ENCODE results near the gene KRTAP5-8. TPM values are rescaled to one million over a fixed set of nuclear protein-coding genes. Genes with fewer than 3 reads are reported as not detected.
"Not testable (repeated sequence)": the region's sequence is repeated elsewhere in the genome, so short reads cannot be mapped to it uniquely, and the experiment has no call there.

Gene KRTAP5-8
- total and polyA plus RNA-seq, 2 experiments from 2014 or later: not detected

DNA sequence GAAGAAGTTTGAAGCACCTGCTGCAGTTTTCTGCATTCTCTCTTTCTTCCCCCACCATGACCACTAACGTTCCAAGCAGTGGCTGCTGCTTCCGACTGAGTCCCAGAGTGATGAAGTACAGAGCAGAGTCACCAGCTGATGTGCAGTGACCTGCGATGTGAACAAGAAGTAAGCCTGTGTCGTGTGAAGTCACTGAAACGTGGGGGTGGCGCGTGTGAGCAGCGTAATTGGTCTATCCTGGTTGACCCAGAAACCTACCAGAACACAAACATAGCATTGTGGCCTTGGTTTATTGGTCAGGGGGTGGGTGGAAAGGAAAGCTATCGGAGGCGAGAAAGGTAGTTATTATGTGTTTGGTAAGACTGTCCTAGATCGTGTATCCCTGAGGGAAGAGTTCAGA lies 7.2 kb upstream of the KRTAP5-8 start (continued):
- TF ChIP-seq, protein P1, sequence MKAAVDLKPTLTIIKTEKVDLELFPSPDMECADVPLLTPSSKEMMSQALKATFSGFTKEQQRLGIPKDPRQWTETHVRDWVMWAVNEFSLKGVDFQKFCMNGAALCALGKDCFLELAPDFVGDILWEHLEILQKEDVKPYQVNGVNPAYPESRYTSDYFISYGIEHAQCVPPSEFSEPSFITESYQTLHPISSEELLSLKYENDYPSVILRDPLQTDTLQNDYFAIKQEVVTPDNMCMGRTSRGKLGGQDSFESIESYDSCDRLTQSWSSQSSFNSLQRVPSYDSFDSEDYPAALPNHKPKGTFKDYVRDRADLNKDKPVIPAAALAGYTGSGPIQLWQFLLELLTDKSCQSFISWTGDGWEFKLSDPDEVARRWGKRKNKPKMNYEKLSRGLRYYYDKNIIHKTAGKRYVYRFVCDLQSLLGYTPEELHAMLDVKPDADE (IDR thresholded peaks at IDR 0.05): no peak
- TF ChIP-seq CREB1 (CRISPR knock-in tag; IDR thresholded peaks at IDR 0.05; ENCODE audit: low read depth) (no peak), STAT1 (IDR thresholded peaks at IDR 0.05; ENCODE audit: unreplicated experiment) (no peak)

DNA sequence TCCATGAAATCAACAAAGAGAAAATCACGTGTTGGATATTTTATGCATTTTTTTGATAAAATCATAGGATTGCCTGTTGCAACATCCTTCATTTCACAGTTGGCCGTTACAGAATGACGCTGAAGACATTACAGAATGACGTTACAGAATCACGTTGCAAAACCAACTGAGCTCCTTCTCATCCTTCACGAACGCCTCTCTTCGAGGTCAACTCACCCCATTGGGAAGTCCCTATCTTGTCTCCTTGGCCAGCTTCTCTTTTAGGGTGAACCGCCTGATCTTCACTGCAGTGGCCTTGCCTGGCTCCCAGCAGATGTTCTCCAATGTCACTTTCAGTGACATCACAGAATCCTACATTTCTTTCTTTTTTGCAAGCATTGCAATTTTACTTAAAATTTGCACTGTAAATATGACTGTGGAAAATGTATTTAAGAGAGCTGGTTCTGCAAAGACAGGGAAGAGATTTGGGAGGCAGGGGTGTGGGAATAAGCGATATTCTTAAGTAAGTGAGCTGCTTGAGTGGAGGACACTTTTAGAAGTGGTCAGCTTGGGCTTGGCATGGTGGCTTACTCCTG lies 5.7 kb upstream of the KRTAP5-8 start:
- Mint-ChIP-seq H3K4me1 (no peaks in the 10 kb centered on the region), H3K27ac (no peak overlapping the region), H3K4me3 (no peak overlapping the region), H3K27me3 (ENCODE audit: insufficient read depth, low read depth, poor library complexity) (peaks cover 2% of the 10 kb centered on the region), H3K9me3 (no peaks in the 10 kb centered on the region), H3K36me3 (ENCODE audit: low read depth) (no peaks in the 10 kb centered on the region)
- Histone ChIP-seq H3K36me3 (ENCODE audit: insufficient read depth) (no peaks in the 10 kb centered on the region), H3K4me1 (ENCODE audit: insufficient read depth) (no peaks in the 10 kb centered on the region), H2AFZ (no peak overlapping the region), H3K4me3 (no peak overlapping the region), H4K20me1 (replicated peaks; ENCODE audit: insufficient read depth) (no peaks in the 10 kb centered on the region; the same call in 1 of the 2 replicates), H3K79me2 (replicated peaks; ENCODE audit: insufficient read depth) (no peaks in the 10 kb centered on the region), H3K27me3 (ENCODE audit: insufficient read depth) (no peaks in the 10 kb centered on the region), H3F3A (replicated peaks; ENCODE audit: low read depth) (no peaks in the 10 kb centered on the region), H3K9me2 (ENCODE audit: insufficient read depth) (no peaks in the 10 kb centered on the region), H3K4me2 (no peak overlapping the region), H3K27ac (ENCODE audit: low read depth) (no peak overlapping the region)
- DNase-seq (ENCODE audit: low spot score): no peak
- ATAC-seq: no peak
- TF ChIP-seq EZH2 (IDR thresholded peaks at IDR 0.05; ENCODE audit: low read depth, unreplicated experiment) (no peak), ZNF114 (CRISPR knock-in tag; IDR thresholded peaks at IDR 0.05) (no peak), JUNB (IDR thresholded peaks at IDR 0.05; ENCODE audit: unreplicated experiment) (no peak), EZH2phosphoT487 (IDR thresholded peaks at IDR 0.05; ENCODE audit: unreplicated experiment) (no peak), NANOG (IDR thresholded peaks at IDR 0.05; ENCODE audit: borderline replicate concordance) (no peak), CREB1 (CRISPR knock-in tag; IDR thresholded peaks at IDR 0.05; ENCODE audit: low read depth) (no peak)
- TF ChIP-seq, protein P2, sequence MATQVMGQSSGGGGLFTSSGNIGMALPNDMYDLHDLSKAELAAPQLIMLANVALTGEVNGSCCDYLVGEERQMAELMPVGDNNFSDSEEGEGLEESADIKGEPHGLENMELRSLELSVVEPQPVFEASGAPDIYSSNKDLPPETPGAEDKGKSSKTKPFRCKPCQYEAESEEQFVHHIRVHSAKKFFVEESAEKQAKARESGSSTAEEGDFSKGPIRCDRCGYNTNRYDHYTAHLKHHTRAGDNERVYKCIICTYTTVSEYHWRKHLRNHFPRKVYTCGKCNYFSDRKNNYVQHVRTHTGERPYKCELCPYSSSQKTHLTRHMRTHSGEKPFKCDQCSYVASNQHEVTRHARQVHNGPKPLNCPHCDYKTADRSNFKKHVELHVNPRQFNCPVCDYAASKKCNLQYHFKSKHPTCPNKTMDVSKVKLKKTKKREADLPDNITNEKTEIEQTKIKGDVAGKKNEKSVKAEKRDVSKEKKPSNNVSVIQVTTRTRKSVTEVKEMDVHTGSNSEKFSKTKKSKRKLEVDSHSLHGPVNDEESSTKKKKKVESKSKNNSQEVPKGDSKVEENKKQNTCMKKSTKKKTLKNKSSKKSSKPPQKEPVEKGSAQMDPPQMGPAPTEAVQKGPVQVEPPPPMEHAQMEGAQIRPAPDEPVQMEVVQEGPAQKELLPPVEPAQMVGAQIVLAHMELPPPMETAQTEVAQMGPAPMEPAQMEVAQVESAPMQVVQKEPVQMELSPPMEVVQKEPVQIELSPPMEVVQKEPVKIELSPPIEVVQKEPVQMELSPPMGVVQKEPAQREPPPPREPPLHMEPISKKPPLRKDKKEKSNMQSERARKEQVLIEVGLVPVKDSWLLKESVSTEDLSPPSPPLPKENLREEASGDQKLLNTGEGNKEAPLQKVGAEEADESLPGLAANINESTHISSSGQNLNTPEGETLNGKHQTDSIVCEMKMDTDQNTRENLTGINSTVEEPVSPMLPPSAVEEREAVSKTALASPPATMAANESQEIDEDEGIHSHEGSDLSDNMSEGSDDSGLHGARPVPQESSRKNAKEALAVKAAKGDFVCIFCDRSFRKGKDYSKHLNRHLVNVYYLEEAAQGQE (IDR thresholded peaks at IDR 0.05; ENCODE audit: unreplicated experiment): no peak
- TF ChIP-seq, protein P3, sequence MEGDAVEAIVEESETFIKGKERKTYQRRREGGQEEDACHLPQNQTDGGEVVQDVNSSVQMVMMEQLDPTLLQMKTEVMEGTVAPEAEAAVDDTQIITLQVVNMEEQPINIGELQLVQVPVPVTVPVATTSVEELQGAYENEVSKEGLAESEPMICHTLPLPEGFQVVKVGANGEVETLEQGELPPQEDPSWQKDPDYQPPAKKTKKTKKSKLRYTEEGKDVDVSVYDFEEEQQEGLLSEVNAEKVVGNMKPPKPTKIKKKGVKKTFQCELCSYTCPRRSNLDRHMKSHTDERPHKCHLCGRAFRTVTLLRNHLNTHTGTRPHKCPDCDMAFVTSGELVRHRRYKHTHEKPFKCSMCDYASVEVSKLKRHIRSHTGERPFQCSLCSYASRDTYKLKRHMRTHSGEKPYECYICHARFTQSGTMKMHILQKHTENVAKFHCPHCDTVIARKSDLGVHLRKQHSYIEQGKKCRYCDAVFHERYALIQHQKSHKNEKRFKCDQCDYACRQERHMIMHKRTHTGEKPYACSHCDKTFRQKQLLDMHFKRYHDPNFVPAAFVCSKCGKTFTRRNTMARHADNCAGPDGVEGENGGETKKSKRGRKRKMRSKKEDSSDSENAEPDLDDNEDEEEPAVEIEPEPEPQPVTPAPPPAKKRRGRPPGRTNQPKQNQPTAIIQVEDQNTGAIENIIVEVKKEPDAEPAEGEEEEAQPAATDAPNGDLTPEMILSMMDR (conservative IDR thresholded peaks at IDR 0.05; ENCODE audit: low read depth in 2 of 2): no peak
- TF ChIP-seq, protein P1 (IDR thresholded peaks at IDR 0.05): no peak

DNA sequence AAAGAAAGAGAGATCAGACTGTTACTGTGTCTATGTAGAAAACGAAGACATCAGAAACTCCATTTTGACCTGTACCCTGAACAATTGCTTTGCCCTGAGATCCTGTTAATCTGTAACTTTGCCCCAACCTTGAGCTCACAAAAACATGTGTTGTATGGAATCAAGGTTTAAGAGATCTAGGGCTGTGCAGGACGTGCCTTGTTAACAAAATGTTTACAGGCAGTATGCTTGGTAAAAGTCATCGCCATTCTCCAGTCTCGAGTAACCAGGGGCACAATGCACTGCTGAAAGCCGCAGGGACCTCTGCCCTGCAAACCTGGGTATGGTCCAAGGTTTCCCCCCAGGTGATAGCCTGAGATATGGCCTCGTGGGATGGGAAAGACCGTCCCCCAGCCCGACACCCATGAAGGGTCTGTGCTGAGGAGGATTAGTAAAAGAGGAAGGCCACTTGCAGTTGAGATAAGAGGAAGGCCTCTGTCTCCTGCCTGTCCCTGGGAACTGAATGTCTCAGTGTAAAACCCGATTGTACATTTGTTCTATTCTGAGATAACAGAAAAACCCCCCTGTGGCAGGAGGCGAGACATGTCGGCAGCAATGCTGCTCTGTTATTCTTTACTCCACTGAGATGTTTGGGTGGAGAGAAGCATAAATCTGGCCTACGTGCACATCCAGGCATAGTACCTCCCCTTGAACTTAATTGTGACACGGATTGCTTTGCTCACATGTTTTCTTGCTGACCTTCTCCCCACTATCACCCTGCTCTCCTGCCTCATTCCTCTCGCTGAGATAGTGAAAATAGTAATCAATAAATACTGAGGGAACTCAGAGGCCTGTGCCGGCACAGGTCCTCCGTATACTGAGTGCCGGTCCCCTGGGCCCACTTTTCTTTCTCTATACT lies 2.9 kb upstream of the KRTAP5-8 start:
- H3K36me3 Mint-ChIP-seq (ENCODE audit: low read depth); H3K9me2 ChIP-seq (ENCODE audit: insufficient read depth); DNase-seq (ENCODE audit: low spot score); H3K79me2 ChIP-seq (replicated peaks; ENCODE audit: insufficient read depth); H3K27me3 Mint-ChIP-seq (ENCODE audit: insufficient read depth, low read depth, poor library complexity); ATAC-seq; H3K27ac ChIP-seq (ENCODE audit: low read depth); H3K4me2 ChIP-seq; H3F3A ChIP-seq (replicated peaks; ENCODE audit: low read depth); H3K27ac Mint-ChIP-seq; H2AFZ ChIP-seq; H3K36me3 ChIP-seq (ENCODE audit: insufficient read depth); H3K4me3 Mint-ChIP-seq; H4K20me1 ChIP-seq (replicated peaks; ENCODE audit: insufficient read depth); H3K4me1 ChIP-seq (ENCODE audit: insufficient read depth); H3K9me3 Mint-ChIP-seq; H3K4me3 ChIP-seq; H3K27me3 ChIP-seq (ENCODE audit: insufficient read depth); H3K4me1 Mint-ChIP-seq: not testable (repeated sequence)
